K562 (cell line): ENCODE results near the gene SORT1. TPM values are rescaled to one million over a fixed set of nuclear protein-coding genes. Genes with fewer than 3 reads are reported as not detected.

Source experiments
- ATAC-seq: fragments of 200-7000 bp; cut with Tn5 transposase; 3 replicates; pipeline ENCODE4 v1.9.1; 2020; ENCODE audit warnings: moderate library complexity
- BruUV-seq: library from RNA; stranded (reverse); fragments of 400-500 nt; replicated peaks from 2 replicates; lab custom pipeline; 2021; lab: Mats Ljungman, UMichigan
- CTCF ChIA-PET: fragments of 300-600 bp; formaldehyde crosslinking; extraction: SDS; loops from one replicate; lab custom pipeline; 2021; ENCODE audit warnings: low intra/inter-chr PET ratio; lab: Yijun Ruan, JAX
- POLR2A ChIA-PET: fragments of 300-600, 350-650 bp; sonication (Branson Sonifier 250); formaldehyde crosslinking; extraction: SDS; loops from one replicate; lab custom pipeline; 2021; ENCODE audit warnings: antibody characterized with exemption, inconsistent platforms; lab: Yijun Ruan, JAX
- DNase-seq, 4 experiments: peaks; one replicate each; pipeline versions ENCODE4 v3.0.0 to v3.0.0-alpha.2; 2011 to 2018; ENCODE audit warnings: low spot score in 3 of 4, mixed read lengths in 3 of 4; ENCODE audit errors: extremely low read depth in 1 of 4
- FAIRE-seq: peaks from 2 replicates; lab custom pipeline; 2011; peaks lifted over from hg19 to GRCh38; lab: Jason Lieb, UNC
- H2AFZ ChIP-seq: 2 replicates; pipeline ENCODE4 v1.6.0; 2011; ENCODE audit warnings: low read depth, low read length, control low read depth, inconsistent platforms
- H3K27ac ChIP-seq: fragments of 200-600 bp; 3 replicates; pipeline ENCODE4 v1.8.0; 2011; ENCODE audit warnings: low read depth, mild to moderate bottlenecking, control low read depth, inconsistent platforms, low read length, moderate library complexity, mixed read lengths; ENCODE audit errors: extremely low read depth
- H3K27me3 ChIP-seq, 2 experiments: fragments of 300-600 bp in 1 of 2; 2 replicates in 1 of 2; 3 replicates in 1 of 2; pipeline versions ENCODE4 v1.6.0 to v1.8.0; 2011; ENCODE audit warnings: inconsistent platforms in 2 of 2, low read length in 2 of 2, mild to moderate bottlenecking in 1 of 2, mixed read lengths in 1 of 2, moderate library complexity in 1 of 2; ENCODE audit not compliant: control insufficient read depth in 2 of 2, insufficient read depth in 2 of 2
- H3K36me3 ChIP-seq: fragments of 300-600 bp; 3 replicates; pipeline ENCODE4 v1.8.0; 2011; ENCODE audit warnings: mild to moderate bottlenecking, low read length, inconsistent platforms; ENCODE audit not compliant: control insufficient read depth, insufficient read depth
- H3K4me1 ChIP-seq, 2 experiments: fragments of 200-600 bp in 1 of 2; replicated peaks in 1 of 2; 2 replicates in 1 of 2; 3 replicates in 1 of 2; pipeline versions ENCODE4 v1.5.1 to v1.8.0; 2011; ENCODE audit warnings: inconsistent platforms in 2 of 2, low read length in 2 of 2, mild to moderate bottlenecking in 1 of 2, mixed read lengths in 1 of 2, moderate library complexity in 1 of 2; ENCODE audit not compliant: control insufficient read depth in 2 of 2, insufficient read depth in 2 of 2
- H3K4me2 ChIP-seq: 2 replicates; pipeline ENCODE4 v1.6.1; 2011; ENCODE audit warnings: low read length, control low read depth, inconsistent platforms, mixed read lengths; ENCODE audit not compliant: insufficient read depth
- H3K4me3 ChIP-seq: fragments of 200-600 bp; sonication (generic), shearing (Covaris generic); 2 replicates; pipeline ENCODE4 v1.5.1; 2016; ENCODE audit warnings: control low read depth, inconsistent platforms
- H3K79me2 ChIP-seq: fragments of 200-600 bp; 3 replicates; pipeline ENCODE4 v1.8.0; 2011; ENCODE audit warnings: low read length, inconsistent platforms; ENCODE audit not compliant: control insufficient read depth, insufficient read depth
- H3K9ac ChIP-seq, 2 experiments: 2 replicates each; pipeline versions ENCODE4 v1.6.0 to v1.6.1; 2011; ENCODE audit warnings: low read depth in 2 of 2, low read length in 2 of 2, control low read depth in 1 of 2, inconsistent platforms in 1 of 2, mild to moderate bottlenecking in 1 of 2, mixed read lengths in 1 of 2; ENCODE audit not compliant: insufficient read depth in 1 of 2
- H3K9me1 ChIP-seq: one replicate; pipeline ENCODE4 v1.6.0; 2011; ENCODE audit warnings: inconsistent platforms, mild to moderate bottlenecking, low read length, moderate library complexity; ENCODE audit not compliant: control insufficient read depth, insufficient read depth
- H3K9me3 ChIP-seq: replicated peaks from 2 replicates; pipeline ENCODE4 v1.5.1; 2011; ENCODE audit warnings: low read depth, low read length, inconsistent platforms; ENCODE audit not compliant: control insufficient read depth, insufficient read depth
- H4K20me1 ChIP-seq: replicated peaks from 2 replicates; pipeline ENCODE4 v1.6.1; 2011; ENCODE audit warnings: low read length, inconsistent platforms, mixed read lengths; ENCODE audit not compliant: control insufficient read depth, insufficient read depth
- CREM ChIP-seq: IDR thresholded peaks from 2 replicates; pipeline ENCODE4 v1.6.1; 2014; ENCODE audit warnings: antibody characterized with exemption, low read depth
- FOXK1 ChIP-seq: sonication (generic); formaldehyde crosslinking; IDR thresholded peaks from 2 replicates; pipeline ENCODE4 v1.8.0; 2022; ENCODE audit warnings: missing genetic modification reagents, mild to moderate bottlenecking, borderline replicate concordance
- HDGF ChIP-seq: fragments of 450-650 bp; IDR thresholded peaks from 2 replicates; pipeline ENCODE4 v1.6.1; 2016
- KDM4B ChIP-seq, 2 experiments: fragments of 450-650 bp in 1 of 2; sonication (generic) in 1 of 2; IDR thresholded peaks; 2 replicates each; pipeline ENCODE4 v1.6.1; 2016 to 2017; ENCODE audit warnings: borderline replicate concordance in 2 of 2, antibody characterized with exemption in 1 of 2, low read depth in 1 of 2, mild to moderate bottlenecking in 1 of 2
- KLF6 ChIP-seq: fragments of 250-450 bp; sonication (Bioruptor Pico); IDR thresholded peaks from 2 replicates; pipeline ENCODE4 v1.4.0; 2020; ENCODE audit warnings: mild to moderate bottlenecking, moderate library complexity, borderline replicate concordance
- NONO ChIP-seq, 2 experiments: fragments of 200-400 bp in 1 of 2; fragments of 450-650 bp in 1 of 2; formaldehyde crosslinking in 1 of 2; IDR thresholded peaks; 2 replicates each; pipeline ENCODE4 v1.6.1; 2017; ENCODE audit warnings: low read depth in 2 of 2, mild to moderate bottlenecking in 2 of 2, moderate library complexity in 2 of 2, low read length in 1 of 2
- NR3C1 ChIP-seq: sonication (generic); formaldehyde crosslinking; IDR thresholded peaks from 2 replicates; pipeline ENCODE4 v1.8.1; 2022; ENCODE audit warnings: missing genetic modification reagents
- RFX7 ChIP-seq: fragments of 250-450 bp; sonication (Bioruptor Pico); IDR thresholded peaks from 2 replicates; pipeline ENCODE4 v1.5.1; 2021; ENCODE audit warnings: mild to moderate bottlenecking
- TCF7L2 ChIP-seq: fragments of 150-350 bp; IDR thresholded peaks from 2 replicates; pipeline ENCODE4 v1.6.1; 2016; ENCODE audit warnings: low read depth, mild to moderate bottlenecking, low read length, moderate library complexity
- WHSC1 ChIP-seq: IDR thresholded peaks from one replicate; pipeline ENCODE4 v1.6.1; 2012; ENCODE audit warnings: low read length, control low read depth, inconsistent platforms
- ZNF184 ChIP-seq: sonication (generic); formaldehyde crosslinking; IDR thresholded peaks from 2 replicates; pipeline ENCODE4 v1.5.0; 2020; ENCODE audit warnings: missing genetic modification reagents
- ZNF431 ChIP-seq: sonication (generic); formaldehyde crosslinking; IDR thresholded peaks from 2 replicates; pipeline ENCODE4 v1.8.0; 2022; ENCODE audit warnings: mild to moderate bottlenecking, missing genetic modification reagents
- ZSCAN29 ChIP-seq: fragments of 450-650 bp; IDR thresholded peaks from 2 replicates; pipeline ENCODE4 v1.6.1; 2017
- WGBS: fragments of 100-300 bp; shearing (Covaris generic); methylation state at CpG from one replicate; pipeline ENCODE4 v1.1.6; 2016; ENCODE audit warnings: low coverage, mixed read lengths; ENCODE audit not compliant: insufficient coverage; ENCODE audit errors: missing lambda C conversion rate; 5-methylcytosine and 5-hydroxymethylcytosine counted together
- in situ Hi-C: fragments of 300-500 bp; cut with MboI; formaldehyde crosslinking; loops from 4 replicates; pipeline ENCODE4 v1.15.0; 2018; ENCODE audit warnings: inconsistent platforms, mixed read lengths
- intact Hi-C: fragments of 100-400 bp; cut with micrococcal nuclease; formaldehyde crosslinking; loops from 2 replicates; pipeline ENCODE4 v1.14.2; 2022
- polyA plus RNA-seq, 8 experiments: library from polyadenylated mRNA; depleted of rRNA in 4 of 8; stranded (reverse) in 5 of 8; unstranded in 3 of 8; fragments of >200 nt; fragmentation: Nextera tagmentation in 2 of 8; fragmentation: Illumina TruSeq in 1 of 8; extraction: Ambion mirVana in 2 of 8; extraction: Trizol in 1 of 8; gene quantifications; 2 replicates each; pipeline versions ENCODE4 v1.2.1 to v1.2.3, GENCODE V29; 2011 to 2014; ENCODE audit warnings: inconsistent platforms in 1 of 8, missing spikeins in 1 of 8
- total RNA-seq, 7 experiments: library from RNA; depleted of rRNA in 6 of 7; stranded (reverse); fragments of >200 nt in 6 of 7; fragmentation: Illumina TruSeq in 2 of 7; extraction: Trizol in 2 of 7; gene quantifications; 2 replicates each; pipeline versions ENCODE4 v1.2.1 to v1.2.3, GENCODE V29; 2011 to 2021; ENCODE audit warnings: low replicate concordance in 1 of 7
- TF ChIP-seq, protein P1 (sequence below): sonication (generic); formaldehyde crosslinking; IDR thresholded peaks from 2 replicates; pipeline ENCODE4 v1.8.1; 2023; ENCODE audit warnings: missing genetic modification reagents, mild to moderate bottlenecking, borderline replicate concordance
- TF ChIP-seq, protein P2 (sequence below): fragments of 450-650 bp; IDR thresholded peaks from 2 replicates; pipeline ENCODE4 v1.6.1; 2016; ENCODE audit warnings: borderline replicate concordance
- TF ChIP-seq, protein P3 (sequence below): fragments of 200-800 bp; sonication (Bioruptor generic); IDR thresholded peaks from 2 replicates; pipeline ENCODE4 v1.6.1; 2017; ENCODE audit warnings: missing genetic modification characterization, missing compliant biosample characterization

Gene SORT1
- total and polyA plus RNA-seq, 9 of the 15 experiments (the other 6 are each of a cell fraction or from before 2014, with no cell fraction given): 27.4 to 112 (median 65.0) TPM

DNA sequence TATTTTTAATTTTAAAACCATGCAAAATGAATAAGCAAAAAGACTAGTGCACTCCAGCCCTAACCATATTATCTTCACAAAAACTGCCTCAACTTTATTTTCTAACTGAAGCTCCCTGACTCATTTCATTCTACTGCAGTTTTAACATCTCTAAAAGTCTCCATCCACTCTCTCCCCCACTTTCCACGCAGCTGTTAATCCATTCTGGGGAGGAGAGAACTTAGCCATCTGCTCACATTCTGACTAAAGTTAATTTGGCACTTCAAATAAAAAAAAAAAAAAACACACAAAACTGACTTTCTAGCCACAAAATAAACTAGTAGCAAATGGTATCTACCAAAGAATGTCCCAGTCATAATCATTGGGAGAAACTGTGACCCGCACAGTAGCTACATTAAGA, 85.5 kb downstream of the SORT1 start:
- no peak overlapping the region for H3K4me2 ChIP-seq
- H3K4me3 ChIP-seq: no peak overlapping the region
- H3K36me3 ChIP-seq: peaks cover 66% of the 10 kb centered on the region
- WGBS: 86% methylated on average over 2 of the region's 2 CpGs
- BruUV-seq: no TSS peak
- H3K27ac ChIP-seq: no peak overlapping the region
- in situ Hi-C loops: no loop called here
- no peaks in the 10 kb centered on the region for H3K27me3 ChIP-seq
- no peak overlapping the region for H2AFZ ChIP-seq
- no peak overlapping the region for H3K9ac ChIP-seq
- H3K9me1 ChIP-seq: no peaks in the 10 kb centered on the region
- H3K4me1 ChIP-seq: peaks cover 8 to 20% of the 10 kb centered on the region in 2 experiments
- intact Hi-C loops: no loop called here
- H3K9me3 ChIP-seq: no peaks in the 10 kb centered on the region
- FAIRE-seq (no peak), ATAC-seq (no peak), DNase-seq (no peak)
- ChIA-PET CTCF (interaction anchor here (0.7 kb wide), 1 partner anchor 197 kb away, joined by 6 read pairs; the partner anchor contains the start of gene AMIGO1), POLR2A (no interaction called here)
- H3K79me2 ChIP-seq: no peaks in the 10 kb centered on the region
- H4K20me1 ChIP-seq: peaks cover 10% of the 10 kb centered on the region
- TF ChIP-seq ZSCAN29: no peak
- no peak for TF ChIP-seq NR3C1 (CRISPR knock-in tag)
- TF ChIP-seq CREM: no peak
- TF ChIP-seq ZNF431 (CRISPR knock-in tag): no peak
- no peak for TF ChIP-seq TCF7L2
- no peak for TF ChIP-seq FOXK1
- TF ChIP-seq, protein P1, sequence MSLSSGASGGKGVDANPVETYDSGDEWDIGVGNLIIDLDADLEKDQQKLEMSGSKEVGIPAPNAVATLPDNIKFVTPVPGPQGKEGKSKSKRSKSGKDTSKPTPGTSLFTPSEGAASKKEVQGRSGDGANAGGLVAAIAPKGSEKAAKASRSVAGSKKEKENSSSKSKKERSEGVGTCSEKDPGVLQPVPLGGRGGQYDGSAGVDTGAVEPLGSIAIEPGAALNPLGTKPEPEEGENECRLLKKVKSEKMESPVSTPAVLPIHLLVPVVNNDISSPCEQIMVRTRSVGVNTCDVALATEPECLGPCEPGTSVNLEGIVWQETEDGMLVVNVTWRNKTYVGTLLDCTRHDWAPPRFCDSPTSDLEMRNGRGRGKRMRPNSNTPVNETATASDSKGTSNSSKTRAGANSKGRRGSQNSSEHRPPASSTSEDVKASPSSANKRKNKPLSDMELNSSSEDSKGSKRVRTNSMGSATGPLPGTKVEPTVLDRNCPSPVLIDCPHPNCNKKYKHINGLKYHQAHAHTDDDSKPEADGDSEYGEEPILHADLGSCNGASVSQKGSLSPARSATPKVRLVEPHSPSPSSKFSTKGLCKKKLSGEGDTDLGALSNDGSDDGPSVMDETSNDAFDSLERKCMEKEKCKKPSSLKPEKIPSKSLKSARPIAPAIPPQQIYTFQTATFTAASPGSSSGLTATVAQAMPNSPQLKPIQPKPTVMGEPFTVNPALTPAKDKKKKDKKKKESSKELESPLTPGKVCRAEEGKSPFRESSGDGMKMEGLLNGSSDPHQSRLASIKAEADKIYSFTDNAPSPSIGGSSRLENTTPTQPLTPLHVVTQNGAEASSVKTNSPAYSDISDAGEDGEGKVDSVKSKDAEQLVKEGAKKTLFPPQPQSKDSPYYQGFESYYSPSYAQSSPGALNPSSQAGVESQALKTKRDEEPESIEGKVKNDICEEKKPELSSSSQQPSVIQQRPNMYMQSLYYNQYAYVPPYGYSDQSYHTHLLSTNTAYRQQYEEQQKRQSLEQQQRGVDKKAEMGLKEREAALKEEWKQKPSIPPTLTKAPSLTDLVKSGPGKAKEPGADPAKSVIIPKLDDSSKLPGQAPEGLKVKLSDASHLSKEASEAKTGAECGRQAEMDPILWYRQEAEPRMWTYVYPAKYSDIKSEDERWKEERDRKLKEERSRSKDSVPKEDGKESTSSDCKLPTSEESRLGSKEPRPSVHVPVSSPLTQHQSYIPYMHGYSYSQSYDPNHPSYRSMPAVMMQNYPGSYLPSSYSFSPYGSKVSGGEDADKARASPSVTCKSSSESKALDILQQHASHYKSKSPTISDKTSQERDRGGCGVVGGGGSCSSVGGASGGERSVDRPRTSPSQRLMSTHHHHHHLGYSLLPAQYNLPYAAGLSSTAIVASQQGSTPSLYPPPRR (CRISPR knock-in tag): no peak
- no peak for TF ChIP-seq WHSC1
- TF ChIP-seq, protein P2, sequence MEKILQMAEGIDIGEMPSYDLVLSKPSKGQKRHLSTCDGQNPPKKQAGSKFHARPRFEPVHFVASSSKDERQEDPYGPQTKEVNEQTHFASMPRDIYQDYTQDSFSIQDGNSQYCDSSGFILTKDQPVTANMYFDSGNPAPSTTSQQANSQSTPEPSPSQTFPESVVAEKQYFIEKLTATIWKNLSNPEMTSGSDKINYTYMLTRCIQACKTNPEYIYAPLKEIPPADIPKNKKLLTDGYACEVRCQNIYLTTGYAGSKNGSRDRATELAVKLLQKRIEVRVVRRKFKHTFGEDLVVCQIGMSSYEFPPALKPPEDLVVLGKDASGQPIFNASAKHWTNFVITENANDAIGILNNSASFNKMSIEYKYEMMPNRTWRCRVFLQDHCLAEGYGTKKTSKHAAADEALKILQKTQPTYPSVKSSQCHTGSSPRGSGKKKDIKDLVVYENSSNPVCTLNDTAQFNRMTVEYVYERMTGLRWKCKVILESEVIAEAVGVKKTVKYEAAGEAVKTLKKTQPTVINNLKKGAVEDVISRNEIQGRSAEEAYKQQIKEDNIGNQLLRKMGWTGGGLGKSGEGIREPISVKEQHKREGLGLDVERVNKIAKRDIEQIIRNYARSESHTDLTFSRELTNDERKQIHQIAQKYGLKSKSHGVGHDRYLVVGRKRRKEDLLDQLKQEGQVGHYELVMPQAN: no peak
- no peak for TF ChIP-seq HDGF
- no peak for TF ChIP-seq NONO (IDR thresholded peaks at IDR 0.05; ENCODE audit: low read depth in 2 of 2, low read length in 1 of 2)
- no peak for TF ChIP-seq KDM4B (IDR thresholded peaks at IDR 0.05; ENCODE audit: borderline replicate concordance in 2 of 2, low read depth in 1 of 2)
- TF ChIP-seq, protein P3, sequence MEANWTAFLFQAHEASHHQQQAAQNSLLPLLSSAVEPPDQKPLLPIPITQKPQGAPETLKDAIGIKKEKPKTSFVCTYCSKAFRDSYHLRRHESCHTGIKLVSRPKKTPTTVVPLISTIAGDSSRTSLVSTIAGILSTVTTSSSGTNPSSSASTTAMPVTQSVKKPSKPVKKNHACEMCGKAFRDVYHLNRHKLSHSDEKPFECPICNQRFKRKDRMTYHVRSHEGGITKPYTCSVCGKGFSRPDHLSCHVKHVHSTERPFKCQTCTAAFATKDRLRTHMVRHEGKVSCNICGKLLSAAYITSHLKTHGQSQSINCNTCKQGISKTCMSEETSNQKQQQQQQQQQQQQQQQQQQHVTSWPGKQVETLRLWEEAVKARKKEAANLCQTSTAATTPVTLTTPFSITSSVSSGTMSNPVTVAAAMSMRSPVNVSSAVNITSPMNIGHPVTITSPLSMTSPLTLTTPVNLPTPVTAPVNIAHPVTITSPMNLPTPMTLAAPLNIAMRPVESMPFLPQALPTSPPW (CRISPR knock-in tag): no peak
- TF ChIP-seq RFX7 (CRISPR knock-in tag): no peak
- no peak for TF ChIP-seq KLF6 (CRISPR knock-in tag)
- no peak for TF ChIP-seq ZNF184 (CRISPR knock-in tag)
